ENCODE results near the gene ZNF689. TPM values are rescaled to one million over a fixed set of nuclear protein-coding genes. Genes with fewer than 3 reads are reported as not detected.

Gene ZNF689
- total and polyA plus RNA-seq, 2 of the 4 experiments (the other 2 are of a cell fraction) = 2.7 to 2.9 TPM

- no peaks in the 10 kb centered on the region for H4K20me1 ChIP-seq (ENCODE audit: insufficient read depth, low read length)
- H4K8ac ChIP-seq (ENCODE audit: low read depth in 2 of 2, low read length in 2 of 2) = no peak overlapping the region
- H3K27ac ChIP-seq (ENCODE audit: insufficient read depth, low read length) = no peak overlapping the region
- no peak overlapping the region for H3K18ac ChIP-seq (ENCODE audit: low read depth, low read length)
- H3K9me1 ChIP-seq (ENCODE audit: insufficient read depth, low read length) = peaks cover 3% of the 10 kb centered on the region; the same call in 1 of the 2 replicates
- no peak overlapping the region for H3K4ac ChIP-seq (ENCODE audit: low read depth, low read length)
- H4K91ac ChIP-seq (ENCODE audit: insufficient read depth, low read depth, low read length) = no peak overlapping the region
- H3K79me1 ChIP-seq (ENCODE audit: low read depth in 1 of 2, low read length in 2 of 2) = no peaks in the 10 kb centered on the region
- ATAC-seq (ENCODE audit: low read depth) = no peak
- no peak overlapping the region for H2AK9ac ChIP-seq (replicated peaks; ENCODE audit: low read depth, low read length, poor library complexity)
- ChIA-PET CTCF (no interaction called here), POLR2A (ENCODE audit: unreplicated experiment) (no interaction called here)
- no peaks in the 10 kb centered on the region for H3K9me3 ChIP-seq (ENCODE audit: control insufficient read depth, insufficient read depth, low read length)
- no peak overlapping the region for H3K23ac ChIP-seq (ENCODE audit: low read depth, low read length)
- H2AK5ac ChIP-seq (ENCODE audit: low read depth, low read length) = no peak overlapping the region
- H3K4me1 ChIP-seq (ENCODE audit: control insufficient read depth, insufficient read depth, low read length) = no peaks in the 10 kb centered on the region
- no peak overlapping the region for H3K4me3 ChIP-seq (ENCODE audit: insufficient read depth, low read depth, low read length)
- TF ChIP-seq RAD21 (IDR thresholded peaks at IDR 0.05; ENCODE audit: low read length) = no peak
- no peak for TF ChIP-seq RCOR1 (IDR thresholded peaks at IDR 0.05; ENCODE audit: insufficient replicate concordance, low read length)
- no peak for TF ChIP-seq SMC3 (IDR thresholded peaks at IDR 0.05; ENCODE audit: low read depth, low read length)
- TF ChIP-seq BHLHE40 (IDR thresholded peaks at IDR 0.05; ENCODE audit: low read depth, low read length) = no peak
- TF ChIP-seq CHD1 (IDR thresholded peaks at IDR 0.05; ENCODE audit: low read depth, low read length) = no peak
- no peak overlapping the region for H3K14ac ChIP-seq (replicated peaks; ENCODE audit: low read depth, low read length)
- H2BK5ac ChIP-seq (ENCODE audit: low read depth, low read length, poor library complexity, severe bottlenecking) = no peak overlapping the region
- H2BK20ac ChIP-seq (ENCODE audit: low read depth, low read length) = no peak overlapping the region
- H3K4me2 ChIP-seq (ENCODE audit: low read depth, low read length) = no peak overlapping the region
- H2BK15ac ChIP-seq (ENCODE audit: low read depth, low read length) = no peak overlapping the region
- H3K27me3 ChIP-seq (ENCODE audit: control insufficient read depth, insufficient read depth, low read length) = peaks cover 1% of the 10 kb centered on the region; the same call in 1 of the 2 replicates
- no peaks in the 10 kb centered on the region for H3K36me3 ChIP-seq (ENCODE audit: control insufficient read depth, insufficient read depth, low read length)
- dilution Hi-C loops (cut with HindIII; ENCODE audit: low sequenced_read_pairs, unreplicated experiment) = no loop called here
- DNase-seq = no peak
- WGBS, 2 experiments (ENCODE audit: extremely low coverage in 2 of 2, insufficient read length in 1 of 2) = no CpG with 5 or more reads among the region's 3 CpGs
- H2BK120ac ChIP-seq (ENCODE audit: low read depth, low read length) = no peak overlapping the region
- H4K5ac ChIP-seq (ENCODE audit: low read depth, low read length) = no peak overlapping the region
- intact Hi-C loops (cut with micrococcal nuclease) = no loop called here
- no peak overlapping the region for H3K9ac ChIP-seq (ENCODE audit: low read depth, low read length)
- no TSS peak for BruUV-seq (replicated peaks)
- H2AFZ ChIP-seq (replicated peaks; ENCODE audit: low read length, poor library complexity) = no peak overlapping the region
- in situ Hi-C loops (cut with MboI; ENCODE audit: low sequenced_read_pairs) = no loop called here
- no peak overlapping the region for H3K56ac ChIP-seq (ENCODE audit: extremely low read depth, insufficient read depth, low read length)
These were observed 31.3 kb upstream of the ZNF689 start for GRCh38 chr16:30641378-30641982.

Measured in IMR-90 (cell line).